ENCODE data around the gene CD226. TPM values are rescaled to one million over a fixed set of nuclear protein-coding genes. Genes with fewer than 3 reads are reported as not detected.
"Not testable (repeated sequence)": the region's sequence is repeated elsewhere in the genome, so short reads cannot be mapped to it uniquely, and the experiment has no call there.

CD226 gene
- total and polyA plus RNA-seq, 2 of the 13 experiments (the other 11 are each of a cell fraction or from before 2014, with no cell fraction given) = 0.13 to 0.77 TPM

DNA sequence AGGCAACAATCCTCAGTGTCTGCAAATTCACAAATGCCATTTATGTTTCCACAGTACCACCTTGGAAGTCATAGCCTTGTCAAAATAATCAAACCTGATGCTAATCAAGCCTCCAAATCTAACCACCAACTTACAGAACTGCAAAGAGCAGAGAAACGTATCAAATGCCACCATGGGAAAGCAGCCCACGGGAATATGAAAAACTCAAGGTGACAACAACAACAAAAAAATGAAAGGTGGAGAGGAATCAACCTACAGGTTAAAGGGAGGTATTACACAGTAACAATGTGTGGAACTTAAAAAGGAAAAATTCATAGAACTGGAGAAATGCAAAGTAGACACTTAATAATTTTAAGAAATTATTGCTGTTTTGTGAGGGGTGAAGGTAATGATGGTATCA, 46.7 kb downstream of the CD226 start (continued):
- TF ChIP-seq CHCHD3 (CRISPR knock-in tag; IDR thresholded peaks at IDR 0.05) = no peak
- TF ChIP-seq, protein P1, sequence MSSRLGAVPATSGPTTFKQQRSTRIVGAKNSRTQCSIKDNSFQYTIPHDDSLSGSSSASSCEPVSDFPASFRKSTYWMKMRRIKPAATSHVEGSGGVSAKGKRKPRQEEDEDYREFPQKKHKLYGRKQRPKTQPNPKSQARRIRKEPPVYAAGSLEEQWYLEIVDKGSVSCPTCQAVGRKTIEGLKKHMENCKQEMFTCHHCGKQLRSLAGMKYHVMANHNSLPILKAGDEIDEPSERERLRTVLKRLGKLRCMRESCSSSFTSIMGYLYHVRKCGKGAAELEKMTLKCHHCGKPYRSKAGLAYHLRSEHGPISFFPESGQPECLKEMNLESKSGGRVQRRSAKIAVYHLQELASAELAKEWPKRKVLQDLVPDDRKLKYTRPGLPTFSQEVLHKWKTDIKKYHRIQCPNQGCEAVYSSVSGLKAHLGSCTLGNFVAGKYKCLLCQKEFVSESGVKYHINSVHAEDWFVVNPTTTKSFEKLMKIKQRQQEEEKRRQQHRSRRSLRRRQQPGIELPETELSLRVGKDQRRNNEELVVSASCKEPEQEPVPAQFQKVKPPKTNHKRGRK (CRISPR knock-in tag; IDR thresholded peaks at IDR 0.05) = no peak
- no peak for TF ChIP-seq ARNT2 (CRISPR knock-in tag; IDR thresholded peaks at IDR 0.05; ENCODE audit: low read depth)
- TF ChIP-seq, protein P2, sequence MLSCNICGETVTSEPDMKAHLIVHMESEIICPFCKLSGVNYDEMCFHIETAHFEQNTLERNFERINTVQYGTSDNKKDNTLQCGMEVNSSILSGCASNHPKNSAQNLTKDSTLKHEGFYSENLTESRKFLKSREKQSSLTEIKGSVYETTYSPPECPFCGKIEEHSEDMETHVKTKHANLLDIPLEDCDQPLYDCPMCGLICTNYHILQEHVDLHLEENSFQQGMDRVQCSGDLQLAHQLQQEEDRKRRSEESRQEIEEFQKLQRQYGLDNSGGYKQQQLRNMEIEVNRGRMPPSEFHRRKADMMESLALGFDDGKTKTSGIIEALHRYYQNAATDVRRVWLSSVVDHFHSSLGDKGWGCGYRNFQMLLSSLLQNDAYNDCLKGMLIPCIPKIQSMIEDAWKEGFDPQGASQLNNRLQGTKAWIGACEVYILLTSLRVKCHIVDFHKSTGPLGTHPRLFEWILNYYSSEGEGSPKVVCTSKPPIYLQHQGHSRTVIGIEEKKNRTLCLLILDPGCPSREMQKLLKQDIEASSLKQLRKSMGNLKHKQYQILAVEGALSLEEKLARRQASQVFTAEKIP (CRISPR knock-in tag; IDR thresholded peaks at IDR 0.05; ENCODE audit: borderline replicate concordance) = no peak
- no peak for TF ChIP-seq RAD21 (CRISPR knock-in tag; IDR thresholded peaks at IDR 0.05)
- TF ChIP-seq, protein P3, sequence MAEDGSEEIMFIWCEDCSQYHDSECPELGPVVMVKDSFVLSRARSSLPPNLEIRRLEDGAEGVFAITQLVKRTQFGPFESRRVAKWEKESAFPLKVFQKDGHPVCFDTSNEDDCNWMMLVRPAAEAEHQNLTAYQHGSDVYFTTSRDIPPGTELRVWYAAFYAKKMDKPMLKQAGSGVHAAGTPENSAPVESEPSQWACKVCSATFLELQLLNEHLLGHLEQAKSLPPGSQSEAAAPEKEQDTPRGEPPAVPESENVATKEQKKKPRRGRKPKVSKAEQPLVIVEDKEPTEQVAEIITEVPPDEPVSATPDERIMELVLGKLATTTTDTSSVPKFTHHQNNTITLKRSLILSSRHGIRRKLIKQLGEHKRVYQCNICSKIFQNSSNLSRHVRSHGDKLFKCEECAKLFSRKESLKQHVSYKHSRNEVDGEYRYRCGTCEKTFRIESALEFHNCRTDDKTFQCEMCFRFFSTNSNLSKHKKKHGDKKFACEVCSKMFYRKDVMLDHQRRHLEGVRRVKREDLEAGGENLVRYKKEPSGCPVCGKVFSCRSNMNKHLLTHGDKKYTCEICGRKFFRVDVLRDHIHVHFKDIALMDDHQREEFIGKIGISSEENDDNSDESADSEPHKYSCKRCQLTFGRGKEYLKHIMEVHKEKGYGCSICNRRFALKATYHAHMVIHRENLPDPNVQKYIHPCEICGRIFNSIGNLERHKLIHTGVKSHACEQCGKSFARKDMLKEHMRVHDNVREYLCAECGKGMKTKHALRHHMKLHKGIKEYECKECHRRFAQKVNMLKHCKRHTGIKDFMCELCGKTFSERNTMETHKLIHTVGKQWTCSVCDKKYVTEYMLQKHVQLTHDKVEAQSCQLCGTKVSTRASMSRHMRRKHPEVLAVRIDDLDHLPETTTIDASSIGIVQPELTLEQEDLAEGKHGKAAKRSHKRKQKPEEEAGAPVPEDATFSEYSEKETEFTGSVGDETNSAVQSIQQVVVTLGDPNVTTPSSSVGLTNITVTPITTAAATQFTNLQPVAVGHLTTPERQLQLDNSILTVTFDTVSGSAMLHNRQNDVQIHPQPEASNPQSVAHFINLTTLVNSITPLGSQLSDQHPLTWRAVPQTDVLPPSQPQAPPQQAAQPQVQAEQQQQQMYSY (CRISPR knock-in tag; IDR thresholded peaks at IDR 0.05) = no peak

DNA sequence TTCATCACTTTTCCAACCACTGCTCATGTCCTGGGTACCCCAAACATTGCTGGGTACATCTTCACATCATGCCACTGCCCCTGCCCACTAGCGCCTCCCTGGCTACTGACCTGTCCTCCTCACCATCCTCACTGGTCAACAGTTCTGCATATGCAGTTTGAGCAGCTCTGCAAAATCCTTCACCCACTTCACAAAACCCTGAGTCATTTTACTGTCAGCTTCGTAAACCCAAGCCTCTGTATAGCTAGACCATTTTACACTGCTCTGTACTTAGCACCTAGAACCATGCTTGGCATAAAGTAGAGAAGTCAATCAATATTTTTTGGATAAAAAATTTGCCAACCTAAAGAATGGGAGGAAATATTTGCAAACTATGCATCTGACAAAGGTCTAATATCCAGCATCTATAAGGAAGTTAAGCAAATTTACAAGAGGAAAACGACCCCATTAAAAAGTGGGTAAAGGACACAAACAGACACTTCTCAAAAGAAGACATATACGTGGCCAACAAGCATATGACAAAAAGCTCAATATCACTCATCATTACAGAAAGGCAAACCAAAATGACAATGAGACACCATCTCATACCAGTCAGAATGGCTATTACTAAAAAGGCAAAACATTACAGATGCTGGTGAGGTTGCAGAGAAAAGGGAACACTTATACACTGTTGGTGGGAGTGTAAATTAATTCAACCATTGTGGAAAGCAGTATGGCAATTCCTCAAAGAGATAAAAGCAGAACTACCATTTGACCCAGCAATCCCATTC, 48.3 kb downstream of the CD226 start:
- H2AFZ ChIP-seq (ENCODE audit: low read length); H3K79me2 ChIP-seq (ENCODE audit: insufficient read depth, low read length); intact Hi-C loops (cut with micrococcal nuclease; ENCODE audit: unreplicated experiment); POLR2A ChIA-PET; ATAC-seq; H3K9ac ChIP-seq (ENCODE audit: insufficient read depth, low read depth, low read length); H4K20me1 ChIP-seq (ENCODE audit: insufficient read depth, low read length); in situ Hi-C loops (cut with HindIII; ENCODE audit: extremely low pct_ligation_motif_present, low pct_unique_long_range_greater_than_20kb); H3K4me2 ChIP-seq (ENCODE audit: low read depth, low read length); H3K9me3 ChIP-seq (ENCODE audit: low read length); H3K27ac ChIP-seq (ENCODE audit: extremely low read length, insufficient read depth, low read length); BruUV-seq (replicated peaks); H3K36me3 ChIP-seq (replicated peaks in 1 of 2; ENCODE audit: control insufficient read depth in 1 of 2, insufficient read depth in 2 of 2, low read length in 2 of 2); DNase-seq (ENCODE audit: low spot score); H3K27me3 ChIP-seq (ENCODE audit: control insufficient read depth in 1 of 2, insufficient read depth in 2 of 2, low read length in 2 of 2); H3K4me3 ChIP-seq (replicated peaks in 1 of 3; ENCODE audit: insufficient read depth in 1 of 3, low read depth in 2 of 3, low read length in 3 of 3); CTCF ChIA-PET (ENCODE audit: low intra/inter-chr PET ratio, low total read pairs); FAIRE-seq: not testable (repeated sequence)
- H3K4me1 ChIP-seq (ENCODE audit: insufficient read depth, low read length) = peaks cover 13% of the 10 kb centered on the region
- 79% methylated on average over 4 of the region's 4 CpGs for whole genome bisulfite sequencing (ENCODE audit: low lambda C conversion rate)
